NCI-H1694 treated with DMSO at 0.1 percent for 48 hours (cell line): ENCODE measurements around the gene VDR.

Experiments
- DNase-seq: peaks from one replicate; lab custom pipeline; 2025; lab: John Stamatoyannopoulos, UW

VDR gene

DNA sequence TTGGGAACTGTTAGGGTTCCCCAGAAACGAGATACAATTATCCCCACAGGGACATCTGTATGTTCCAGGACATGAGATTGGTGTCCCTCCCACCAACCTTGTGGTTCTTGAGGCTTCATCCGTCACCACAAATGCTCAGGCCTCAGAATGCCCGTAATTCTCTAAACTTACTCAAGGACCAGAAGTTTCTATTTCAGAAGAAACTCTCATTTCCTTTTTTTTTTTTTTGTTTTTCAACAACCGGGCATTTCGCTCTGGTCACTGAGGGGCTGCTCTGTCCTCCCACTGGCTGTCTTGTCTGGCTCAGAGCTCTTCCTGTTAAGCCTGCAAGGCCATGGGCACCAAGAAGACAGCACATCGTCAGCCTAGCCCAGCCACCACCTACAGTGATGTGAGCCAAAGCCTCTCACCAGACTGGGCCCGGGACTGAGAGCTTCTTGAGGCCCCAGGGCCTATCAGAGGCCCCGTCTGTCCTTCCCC lies 36.2 kb downstream of the VDR start:
- no peak for DNase-seq

DNA sequence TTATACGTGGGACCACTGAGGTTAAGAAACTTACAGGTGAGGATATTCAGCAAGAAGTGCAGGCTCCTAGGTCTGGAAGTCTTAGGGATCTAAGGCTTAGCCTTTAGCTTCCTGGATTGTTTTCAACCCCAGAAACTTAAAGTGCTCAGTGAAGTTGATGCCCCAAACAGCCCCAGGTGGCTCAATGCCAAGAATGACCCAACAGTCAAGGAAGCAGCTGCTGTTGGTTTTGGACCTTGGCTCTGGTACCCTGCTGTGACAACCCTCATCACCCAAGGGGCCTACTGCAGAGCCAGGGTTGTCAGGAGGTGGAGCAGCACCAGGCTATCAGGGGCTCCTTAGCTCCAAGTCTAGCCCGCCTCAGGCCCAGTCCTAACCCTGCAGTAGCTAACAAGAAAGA lies 36.8 kb downstream of the VDR start:
- no peak for DNase-seq

DNA sequence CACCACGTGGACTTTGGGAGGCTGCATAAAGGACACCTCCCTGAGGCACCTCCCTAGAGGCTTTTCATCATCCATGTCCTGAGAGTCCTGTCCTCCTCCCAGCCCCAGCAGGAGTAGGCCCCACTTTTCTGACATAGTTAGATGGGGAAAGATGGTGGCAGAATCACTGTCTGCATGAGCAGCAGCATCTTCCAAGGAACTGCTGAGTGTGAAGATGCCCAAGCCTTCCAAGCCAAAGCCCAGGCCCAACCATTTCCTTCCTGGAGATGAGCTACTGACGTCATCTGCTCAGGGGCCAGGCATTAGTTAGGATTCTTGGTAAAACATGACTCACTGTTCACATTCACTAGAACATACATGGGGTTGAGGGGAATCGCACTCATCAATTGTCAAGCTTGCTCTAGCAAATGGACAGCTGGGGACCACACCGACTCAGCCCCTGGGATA lies 37.3 kb downstream of the VDR start:
- DNase-seq = no peak

DNA sequence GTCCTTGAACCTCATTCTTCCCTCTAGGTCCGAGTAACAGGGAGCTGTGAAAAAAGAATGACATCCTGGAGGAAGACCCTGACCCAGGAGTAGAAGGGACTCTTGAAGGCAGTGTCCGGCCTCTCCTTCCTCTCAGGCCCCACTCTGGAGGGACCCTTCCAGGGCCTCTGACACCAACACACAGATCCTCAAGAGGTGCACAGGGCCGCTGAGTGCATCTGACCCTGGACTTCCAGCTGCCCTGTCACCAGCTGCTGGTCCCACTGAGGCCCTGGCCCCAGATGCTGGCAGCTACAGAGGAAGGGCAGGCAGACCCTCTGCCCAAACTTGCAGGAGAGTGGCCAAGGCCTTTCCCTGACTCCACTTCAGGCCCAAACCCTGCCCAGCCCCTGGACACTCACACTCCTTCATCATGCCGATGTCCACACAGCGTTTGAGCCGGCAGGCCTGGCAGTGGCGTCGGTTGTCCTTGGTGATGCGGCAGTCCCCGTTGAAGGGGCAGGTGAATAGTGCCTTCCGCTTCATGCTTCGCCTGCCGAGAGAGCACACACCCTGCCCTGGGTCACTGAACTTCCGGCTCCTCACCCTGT lies 40.1 kb downstream of the VDR start:
- DNase-seq = no peak

DNA sequence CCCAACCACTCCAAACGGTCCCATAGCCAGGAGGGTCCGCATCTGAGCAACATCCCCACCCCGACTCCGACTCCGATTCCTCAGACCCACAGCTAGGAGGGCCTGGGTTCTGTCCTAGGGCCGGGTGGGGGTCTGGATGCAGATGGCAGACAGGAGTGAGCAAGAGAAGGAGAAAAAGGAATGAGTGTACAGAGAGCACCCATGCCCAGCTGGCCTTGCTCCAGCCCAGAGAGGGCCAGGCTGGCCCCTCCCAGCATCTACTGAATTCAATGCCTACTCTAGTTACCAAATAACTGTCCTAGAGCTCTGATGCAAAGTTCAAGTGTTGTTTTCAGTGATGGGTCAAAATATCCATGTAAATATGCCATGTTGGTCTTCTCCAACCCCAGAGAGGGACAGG lies 40.8 kb downstream of the VDR start:
- no peak for DNase-seq

DNA sequence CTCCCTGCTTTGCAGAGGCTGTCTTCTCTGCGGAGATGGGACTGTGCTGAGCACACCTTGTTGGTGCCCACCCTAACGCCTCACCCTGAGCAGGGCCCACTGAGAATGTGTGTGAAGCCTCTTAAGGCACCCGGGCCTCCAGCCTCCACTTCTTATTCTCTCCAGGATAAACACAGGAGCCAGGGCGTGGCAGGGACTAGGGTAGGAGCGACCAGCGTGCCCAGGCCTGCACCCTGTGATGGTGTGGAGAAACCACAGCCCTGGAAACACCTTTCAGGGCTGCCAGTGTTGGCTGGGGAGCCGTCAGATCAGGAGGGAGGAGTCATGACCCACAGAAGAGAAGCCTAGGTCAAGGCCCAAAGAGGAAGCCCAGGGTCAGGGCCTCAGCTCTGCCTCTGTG lies 41.3 kb downstream of the VDR start:
- no peak for DNase-seq

DNA sequence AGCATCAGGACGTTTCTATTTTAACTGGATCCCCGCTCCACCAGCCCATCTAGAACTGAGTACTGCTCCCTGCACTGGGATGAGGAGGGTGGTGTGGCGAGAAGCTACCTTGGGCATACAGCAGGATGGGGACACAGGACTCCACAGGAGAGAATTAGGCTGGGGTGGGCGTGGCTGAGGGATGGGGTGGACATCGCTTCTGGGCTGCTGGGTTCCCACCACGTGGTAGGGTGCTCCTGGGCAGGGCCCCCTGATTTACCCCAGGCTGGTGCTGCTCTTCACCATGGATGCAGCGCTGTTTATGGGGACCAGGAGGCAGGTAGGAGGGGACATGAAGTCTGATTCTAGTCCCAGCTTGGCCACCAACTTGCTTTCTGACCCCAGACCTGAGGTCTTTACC lies 41.9 kb downstream of the VDR start:
- no peak for DNase-seq

DNA sequence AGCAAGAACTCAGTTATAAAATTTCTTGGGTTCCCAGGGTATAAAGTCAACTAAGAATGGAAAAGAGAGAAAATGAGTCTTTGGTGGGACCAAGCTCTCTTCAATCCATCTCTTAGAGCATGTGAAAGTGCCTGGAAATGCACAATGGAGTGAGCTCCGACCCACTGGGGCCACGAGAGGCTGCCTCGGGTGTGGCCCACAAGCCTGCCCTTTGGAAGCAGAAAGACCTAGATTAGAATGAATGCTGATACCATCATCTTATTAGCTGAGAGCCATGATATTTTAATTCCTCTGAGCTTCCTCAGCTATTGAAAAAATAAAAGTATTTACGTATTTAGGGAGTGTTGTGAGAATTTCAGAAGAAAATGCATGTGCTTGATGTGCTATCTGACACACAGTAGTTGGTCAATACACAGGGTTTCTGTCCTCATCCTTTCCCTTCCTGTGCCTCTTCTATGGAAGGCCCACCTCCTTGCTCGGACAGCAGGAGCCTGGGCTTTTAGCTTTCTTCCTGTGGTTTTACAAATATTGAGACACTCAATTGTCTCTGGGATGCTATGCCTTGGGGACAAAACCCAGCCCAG lies 42.5 kb downstream of the VDR start:
- DNase-seq = no peak

DNA sequence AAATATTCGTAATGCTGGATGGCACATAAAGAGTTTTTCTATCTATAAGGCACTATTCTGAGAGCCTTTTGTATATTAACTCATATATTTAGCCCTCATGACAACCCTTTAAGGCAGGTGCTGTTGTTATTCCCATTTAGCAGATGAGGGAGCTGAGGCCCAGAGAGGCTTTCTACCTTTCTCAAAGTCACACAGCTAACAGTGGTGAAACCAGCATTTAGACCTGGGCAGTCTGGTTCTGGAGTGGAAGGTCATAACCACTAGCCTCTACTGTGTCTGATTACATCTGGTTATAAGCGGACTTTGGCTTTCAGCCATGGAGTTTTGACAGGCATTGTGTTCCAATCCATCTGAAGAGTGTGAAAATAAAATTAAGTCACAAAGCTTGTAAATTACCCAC lies 43.9 kb downstream of the VDR start:
- no peak for DNase-seq

DNA sequence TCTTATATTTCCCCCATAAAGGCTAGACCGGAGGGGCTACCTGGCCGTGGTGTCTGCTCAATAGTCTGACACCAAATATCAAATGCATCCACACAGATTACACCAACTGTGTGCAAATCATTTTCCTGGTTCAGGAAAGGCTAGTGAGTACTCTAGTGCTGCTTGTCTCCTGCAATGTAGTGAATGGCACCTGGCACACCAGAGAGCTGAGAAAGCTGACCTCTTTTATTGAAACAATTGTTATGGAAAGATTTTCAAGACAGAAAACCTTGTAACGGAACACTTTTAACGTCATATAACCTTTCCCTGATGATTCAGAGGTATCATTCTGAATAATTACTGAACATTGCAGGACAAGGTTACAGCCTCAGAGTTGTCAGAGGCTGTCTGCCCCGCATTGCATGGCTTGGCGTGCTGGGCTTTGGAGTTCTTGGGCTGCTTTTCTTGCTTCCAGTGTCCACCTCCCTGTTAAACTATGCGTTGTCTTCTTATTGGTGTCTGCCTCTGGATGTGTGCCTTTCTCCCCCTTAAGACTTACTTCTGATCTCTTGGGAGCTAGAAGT lies 44.4 kb downstream of the VDR start:
- no peak for DNase-seq

DNA sequence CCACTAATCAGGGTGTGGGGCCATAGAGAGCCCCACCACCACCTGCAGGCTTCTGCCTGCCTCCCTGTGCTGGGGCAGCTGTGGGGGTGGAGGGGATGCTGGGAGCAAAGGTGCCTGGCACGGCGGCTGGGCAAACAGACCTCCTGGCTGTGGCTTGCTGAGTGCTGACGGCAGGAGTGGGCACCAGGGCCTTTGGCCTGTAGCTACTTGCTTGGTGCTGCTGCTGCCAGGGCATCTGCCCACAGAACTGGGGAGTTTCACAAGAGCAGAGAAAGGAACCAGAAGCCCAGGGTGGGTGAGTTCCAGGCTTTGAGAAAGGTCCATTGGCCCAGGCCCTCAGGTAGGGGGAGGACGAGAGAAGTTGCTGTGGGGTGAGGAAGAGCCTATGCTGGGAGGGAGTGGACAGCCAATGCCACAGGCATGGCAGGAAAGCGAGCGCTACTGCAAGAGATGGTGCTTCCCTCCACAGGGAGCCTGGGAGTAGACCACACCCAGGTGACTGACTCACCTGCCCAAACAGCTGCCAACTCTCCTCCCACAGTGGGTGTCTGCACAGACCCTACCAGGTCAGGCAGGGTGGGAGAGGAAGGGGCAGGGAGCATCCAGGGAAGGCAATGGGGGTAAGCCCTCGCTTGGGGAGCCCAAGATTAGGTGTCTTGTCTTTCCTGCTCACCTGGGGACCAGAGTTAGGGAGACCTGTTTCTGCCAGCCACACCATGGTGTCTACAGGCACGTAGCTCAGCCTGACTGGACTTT lies 46.1 kb downstream of the VDR start:
- DNase-seq = no peak

DNA sequence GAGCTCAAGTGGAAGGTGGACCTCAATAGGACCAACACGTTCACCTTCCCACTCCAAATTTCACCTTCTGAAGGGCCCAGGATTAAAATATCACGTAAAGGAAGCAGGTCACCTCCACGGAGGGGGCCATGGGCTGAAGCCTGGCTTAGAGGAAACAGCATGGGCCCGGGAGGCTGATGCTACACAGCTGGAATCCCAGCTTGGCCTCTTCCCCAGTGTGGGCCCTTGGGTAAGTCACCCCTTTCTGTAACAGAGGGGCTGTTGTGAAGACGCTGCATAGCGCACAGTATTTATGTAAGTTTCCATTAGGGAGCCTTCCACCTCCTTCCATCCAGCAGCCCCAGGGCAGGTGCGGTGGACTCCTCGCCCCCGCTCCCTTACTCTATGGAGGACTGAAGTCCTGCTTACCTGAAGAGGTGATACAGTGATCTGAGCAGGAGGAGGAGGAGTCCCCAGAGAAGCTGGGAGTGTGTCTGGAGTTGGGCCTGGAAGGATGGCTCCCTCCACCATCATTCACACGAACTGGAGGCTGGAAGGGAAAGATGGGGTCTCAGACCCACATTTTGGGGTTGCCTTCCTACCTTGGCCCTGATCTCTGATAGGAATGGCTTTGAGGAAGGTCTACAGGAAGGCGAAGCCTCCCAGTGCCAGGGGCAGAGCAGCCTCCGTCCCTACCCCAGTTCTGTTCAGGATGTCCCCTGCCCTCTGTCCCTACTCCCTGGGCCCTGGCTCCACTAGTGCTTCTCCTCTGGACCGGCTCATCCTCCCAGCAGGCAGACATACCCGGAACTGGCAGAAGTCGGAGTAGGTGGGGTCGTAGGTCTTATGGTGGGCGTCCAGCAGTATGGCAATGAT lies 47.8 kb downstream of the VDR start:
- no peak for DNase-seq

DNA sequence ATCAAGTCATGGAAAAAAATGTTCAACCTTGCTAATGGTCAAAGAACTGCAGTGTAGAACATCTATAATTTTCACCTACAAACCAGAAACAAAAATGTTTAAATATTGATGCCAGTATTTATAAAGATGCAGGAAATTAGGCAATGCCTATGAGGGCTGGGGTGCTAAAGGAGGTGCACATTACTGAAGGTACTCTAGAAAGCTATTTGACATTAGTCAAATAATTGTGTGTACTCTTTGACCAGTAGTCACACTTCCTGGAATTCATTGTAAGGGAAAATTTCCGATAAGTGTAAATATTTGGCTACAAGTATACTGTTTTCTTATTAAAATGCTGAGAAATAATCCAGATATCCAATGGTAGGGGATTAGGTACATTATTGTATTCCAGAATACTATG lies 48.7 kb downstream of the VDR start:
- DNase-seq = no peak

DNA sequence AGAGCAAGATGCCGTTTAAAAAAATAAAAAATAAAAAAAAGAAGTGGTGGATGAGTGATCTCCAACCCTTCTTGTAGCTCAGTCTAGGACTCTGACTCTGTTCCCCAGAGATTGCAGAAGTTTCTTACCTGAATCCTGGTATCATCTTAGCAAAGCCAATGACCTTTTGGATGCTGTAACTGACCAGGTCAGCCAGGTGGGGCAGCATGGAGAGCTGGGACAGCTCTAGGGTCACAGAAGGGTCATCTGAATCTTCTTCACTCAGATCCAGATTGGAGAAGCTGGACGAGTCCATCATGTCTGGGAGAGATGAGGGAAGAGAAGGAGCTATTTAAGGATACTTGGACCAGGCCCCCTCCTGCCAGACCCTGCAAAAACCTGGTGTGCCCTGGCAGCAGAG lies 49.3 kb downstream of the VDR start:
- DNase-seq = no peak

DNA sequence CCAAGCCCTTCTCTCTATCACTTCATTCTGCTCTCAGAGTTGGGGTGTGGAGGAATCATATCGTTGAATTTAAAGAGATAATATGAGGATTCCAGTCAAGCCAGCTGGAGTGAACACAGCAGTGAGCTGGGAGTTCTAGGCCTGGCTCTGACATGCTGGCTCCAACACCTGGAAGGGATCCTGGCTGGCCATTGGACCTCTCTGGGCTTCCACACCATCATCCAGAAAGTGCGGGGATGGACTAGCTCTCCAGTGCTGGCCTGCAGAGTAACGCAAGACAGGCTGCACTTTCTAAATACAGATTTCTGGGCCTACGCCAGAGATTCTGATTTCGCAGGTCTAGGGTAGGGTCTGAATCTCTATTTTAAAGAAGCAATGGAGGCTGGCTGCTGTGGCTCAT lies 50.3 kb downstream of the VDR start:
- no peak for DNase-seq

DNA sequence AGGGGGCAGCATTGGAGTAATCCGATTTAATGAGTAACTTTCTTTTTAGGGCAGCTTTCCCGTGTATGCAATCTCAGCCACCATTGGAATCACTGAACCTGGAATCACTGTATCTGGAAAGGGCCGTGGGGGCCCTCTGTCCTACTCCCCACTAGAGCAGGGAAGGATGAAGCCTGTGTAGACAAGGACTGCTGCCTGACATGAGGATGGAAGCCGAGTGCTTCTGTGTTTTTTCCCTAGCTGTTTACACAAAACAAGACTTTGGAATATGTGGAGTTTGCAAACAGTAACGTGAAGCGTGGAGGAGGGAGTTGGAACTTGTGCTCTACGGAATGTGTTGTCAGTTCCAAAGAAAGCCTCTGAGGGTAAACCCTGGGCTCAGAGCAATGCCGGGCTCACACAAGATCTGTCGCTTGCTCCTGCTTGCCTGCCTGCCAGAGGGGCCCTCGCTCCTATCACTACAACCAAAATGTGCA lies 52.7 kb downstream of the VDR start:
- no peak for DNase-seq

DNA sequence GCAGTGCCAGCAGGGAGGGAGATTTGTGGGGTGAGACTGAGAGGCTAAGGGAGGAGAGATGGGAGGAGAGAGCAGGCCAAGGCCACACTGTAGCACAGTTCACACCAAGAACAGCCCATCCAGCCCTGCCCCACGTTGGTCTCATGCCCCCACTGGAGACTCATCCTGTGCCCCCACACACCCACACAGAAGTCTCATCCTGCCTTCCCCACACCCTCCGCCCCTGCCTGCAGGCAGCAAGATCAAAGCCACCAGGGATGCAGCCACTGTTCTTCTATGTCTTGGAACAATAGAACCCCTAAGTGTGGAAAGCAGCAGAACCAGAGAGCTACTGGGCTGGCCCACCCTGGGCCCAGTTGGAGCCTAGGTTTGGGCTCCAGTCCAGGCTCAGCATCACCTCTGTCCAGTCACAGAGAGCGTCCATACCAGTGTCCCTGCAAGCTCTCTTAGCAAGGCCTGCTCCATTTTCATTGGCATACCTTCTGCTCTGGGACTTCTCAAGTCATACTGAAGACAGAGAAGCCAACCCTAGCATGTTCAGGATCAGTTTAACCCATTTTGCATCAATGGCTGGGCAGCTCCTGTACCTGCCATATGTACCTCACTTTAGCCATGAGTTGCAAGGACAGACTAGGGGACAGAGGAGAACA lies 53.4 kb downstream of the VDR start:
- no peak for DNase-seq

DNA sequence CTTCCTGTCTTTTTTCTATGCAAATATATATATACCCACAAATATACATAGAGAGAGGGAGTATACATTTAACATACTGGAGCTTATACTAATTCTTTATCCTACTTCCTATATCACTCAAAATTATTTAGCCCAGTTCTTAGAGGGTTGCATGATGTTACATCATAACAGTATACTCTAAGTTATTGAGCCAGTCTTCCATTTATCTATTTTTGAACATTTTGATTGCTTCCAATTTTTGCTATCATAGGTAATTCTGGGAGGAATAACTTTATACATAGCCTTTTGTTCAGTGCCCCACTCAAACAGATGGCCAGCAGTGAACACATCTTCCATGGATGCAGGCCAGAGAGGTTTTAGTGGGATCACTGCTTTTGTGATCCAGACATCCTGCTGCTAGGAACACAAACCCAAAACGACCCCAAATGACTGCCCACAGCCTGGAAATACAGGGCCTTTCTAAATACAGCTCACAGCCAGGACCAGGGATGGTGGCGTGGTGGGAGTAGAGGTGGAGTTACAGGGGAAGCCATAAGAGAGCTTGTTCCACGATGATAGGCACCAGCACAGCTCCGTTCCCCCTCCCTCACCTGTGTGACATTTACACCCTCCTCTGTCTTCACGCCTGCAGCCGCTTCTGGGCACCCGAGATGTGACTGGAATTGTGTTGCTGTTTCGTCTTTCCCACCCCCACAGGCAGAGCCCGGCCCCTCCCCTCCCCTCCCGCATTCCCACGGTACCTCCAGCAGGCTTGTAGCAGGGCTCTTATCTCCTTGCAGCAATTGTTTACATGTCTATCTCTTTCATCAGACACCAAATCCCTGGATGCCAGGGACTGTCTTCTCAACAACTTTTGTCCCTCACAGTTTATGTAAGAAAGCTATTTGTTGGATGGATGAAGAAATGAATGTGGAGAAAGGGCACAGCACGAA lies 54.4 kb downstream of the VDR start:
- DNase-seq = no peak

DNA sequence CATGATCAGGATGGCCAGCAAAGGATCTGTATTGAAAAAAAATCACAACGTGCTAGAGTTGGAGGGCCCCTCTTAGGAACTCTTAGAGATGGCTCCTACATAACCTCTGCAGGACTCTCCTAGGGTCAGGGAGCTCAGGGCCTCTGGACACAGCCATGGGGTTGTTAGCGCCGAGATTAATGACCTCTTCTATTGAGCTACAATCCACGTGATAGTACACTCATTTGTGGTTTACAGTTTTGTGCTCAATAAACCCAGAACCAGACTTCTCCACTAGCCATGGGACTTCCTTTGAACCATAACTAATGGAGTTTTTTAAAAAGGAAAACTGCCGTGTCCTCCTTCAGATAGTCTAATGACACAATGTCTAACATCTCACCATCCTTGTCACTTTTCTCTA lies 55.5 kb downstream of the VDR start:
- DNase-seq = no peak

DNA sequence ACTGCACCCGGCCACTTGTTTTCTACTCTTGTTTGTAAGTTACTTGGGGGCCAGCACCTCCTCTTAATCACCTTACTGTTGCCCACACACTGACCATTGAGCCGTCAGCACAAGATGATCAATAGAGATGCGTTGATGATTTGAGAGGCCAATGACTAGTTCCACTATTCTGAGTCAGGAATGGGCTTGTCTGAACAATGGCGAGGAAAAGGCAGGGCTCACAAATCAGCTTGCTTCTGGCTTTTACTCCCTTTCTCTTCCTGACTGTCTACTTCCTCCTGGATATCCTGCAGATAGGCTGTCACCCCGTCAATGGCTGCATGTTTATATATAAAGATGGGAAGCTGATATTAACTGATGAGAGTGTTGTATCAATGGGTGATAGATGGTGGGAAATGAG lies 55.9 kb downstream of the VDR start:
- no peak for DNase-seq
